Activated CD4-positive, CD25-positive, alpha-beta regulatory T cell treated with anti-CD3 and anti-CD28 coated beads, Interleukin-2, amount 50 U/mL, for 24 hours (primary cell): ENCODE results near the gene SLC6A19.

Source experiments
- ATAC-seq, 2 donors: fragments of 150-1000 bp; cut with Tn5 transposase; one replicate each; pipeline ENCODE4 v1.10.0; 2021; ENCODE audit warnings: mild to moderate bottlenecking in 1 of 2, moderate library complexity in 1 of 2

SLC6A19 gene

GRCh38 chr5:1180841-1181271 is 20.5 kb upstream of the SLC6A19 start:
- no peak for ATAC-seq

- ATAC-seq = no peak
Measured at GRCh38 chr5:1181451-1182359, 19.7 kb upstream of the SLC6A19 start.

GRCh38 chr5:1182360-1182632 is 19.1 kb upstream of the SLC6A19 start:
- ATAC-seq = no peak

GRCh38 chr5:1182633-1183423 is 18.6 kb upstream of the SLC6A19 start:
- ATAC-seq = no peak

- ATAC-seq = no peak
Measured at GRCh38 chr5:1183424-1184162, 17.8 kb upstream of the SLC6A19 start.

GRCh38 chr5:1184163-1184470 is 17.3 kb upstream of the SLC6A19 start:
- ATAC-seq = no peak

GRCh38 chr5:1184481-1184880 is 16.9 kb upstream of the SLC6A19 start:
- no peak for ATAC-seq

- no peak for ATAC-seq
Measured at GRCh38 chr5:1185038-1185627, 16.3 kb upstream of the SLC6A19 start.

GRCh38 chr5:1185629-1186350 is 15.6 kb upstream of the SLC6A19 start:
- ATAC-seq = no peak

GRCh38 chr5:1186351-1187233 is 14.8 kb upstream of the SLC6A19 start:
- ATAC-seq = no peak

- no peak for ATAC-seq
Measured at GRCh38 chr5:1187234-1187949, 14.0 kb upstream of the SLC6A19 start.

- no peak for ATAC-seq
Measured at GRCh38 chr5:1187950-1188334, 13.5 kb upstream of the SLC6A19 start.

- no peak for ATAC-seq
Measured at GRCh38 chr5:1188464-1188863, 12.9 kb upstream of the SLC6A19 start.

- ATAC-seq = no peak
Measured at GRCh38 chr5:1189269-1189668, 12.1 kb upstream of the SLC6A19 start.

- no peak for ATAC-seq
Measured at GRCh38 chr5:1190278-1190677, 11.1 kb upstream of the SLC6A19 start.

GRCh38 chr5:1190837-1191239 is 10.6 kb upstream of the SLC6A19 start:
- ATAC-seq = no peak

- no peak for ATAC-seq
Measured at GRCh38 chr5:1192971-1193590, 8.3 kb upstream of the SLC6A19 start.

GRCh38 chr5:1193591-1193985 is 7.8 kb upstream of the SLC6A19 start:
- ATAC-seq = no peak

GRCh38 chr5:1194378-1194777 is 7.0 kb upstream of the SLC6A19 start:
- no peak for ATAC-seq

GRCh38 chr5:1195439-1195838 is 6.0 kb upstream of the SLC6A19 start:
- no peak for ATAC-seq
